HG02763 (cell line): Measurements from ENCODE around the gene LRRN3.
A peak's percentile ranks its signal among the peaks of the same experiment; 100 is the strongest.
"Not testable (repeated sequence)": the region's sequence is repeated elsewhere in the genome, so short reads cannot be mapped to it uniquely, and the experiment has no call there.

ENCODE experiments used
- ATAC-seq: cut with Tn5 transposase; IDR thresholded peaks from one replicate; pipeline ENCODE4 v1.9.1; 2021; ENCODE audit warnings: mild to moderate bottlenecking, moderate library complexity; ENCODE audit not compliant: unreplicated experiment

The LRRN3 gene

GRCh38 chr7:111090846-111091245 is at the start of gene LRRN3:
LRRN3 (plus strand) TSS chr7:111091127; CDS start chr7:111122773, 31,646 bp downstream.
- no peak for ATAC-seq

DNA sequence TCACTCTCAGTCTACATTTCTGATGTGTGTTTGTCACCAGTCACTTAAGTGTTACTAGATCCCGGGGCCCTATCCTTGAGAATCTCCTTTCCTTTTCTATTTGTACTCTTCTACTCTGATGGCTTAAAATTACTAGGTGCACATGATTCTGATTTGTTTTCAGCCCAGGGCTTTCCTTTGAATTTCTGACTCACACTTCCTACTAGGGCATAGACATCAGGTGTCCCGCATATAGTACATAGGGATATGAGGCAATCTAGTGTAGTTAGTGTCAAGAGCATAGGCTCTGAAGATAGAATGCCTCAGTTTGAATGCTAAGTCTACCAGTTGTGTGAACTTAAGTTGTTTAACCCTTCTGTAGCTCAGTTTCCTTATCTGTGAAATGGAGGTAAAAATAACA is 49.4 kb upstream of the LRRN3 start:
- no peak for ATAC-seq

DNA sequence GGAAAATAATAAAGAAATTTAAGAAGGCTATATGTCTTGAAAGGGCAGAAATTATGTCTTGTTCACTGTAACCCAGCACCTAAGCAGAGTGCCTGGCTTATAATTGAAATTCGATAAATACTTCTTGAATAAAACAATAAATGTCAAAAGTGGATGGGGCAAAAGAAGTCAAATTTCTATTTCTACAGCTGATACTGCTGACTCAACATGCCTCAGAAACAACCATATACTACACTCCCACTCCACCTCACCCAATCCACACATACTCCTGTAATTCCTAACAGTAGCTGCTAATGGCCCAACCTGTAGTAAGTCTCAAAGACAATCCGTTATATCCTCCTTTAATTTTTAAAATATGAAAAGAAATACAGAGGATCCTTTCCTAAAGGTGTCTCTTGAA is 48.1 kb upstream of the LRRN3 start:
- ATAC-seq, result no peak

- ATAC-seq, result peak; percentile 92
Observed at GRCh38 chr7:111043561-111043960, 47.4 kb upstream of the LRRN3 start.

DNA sequence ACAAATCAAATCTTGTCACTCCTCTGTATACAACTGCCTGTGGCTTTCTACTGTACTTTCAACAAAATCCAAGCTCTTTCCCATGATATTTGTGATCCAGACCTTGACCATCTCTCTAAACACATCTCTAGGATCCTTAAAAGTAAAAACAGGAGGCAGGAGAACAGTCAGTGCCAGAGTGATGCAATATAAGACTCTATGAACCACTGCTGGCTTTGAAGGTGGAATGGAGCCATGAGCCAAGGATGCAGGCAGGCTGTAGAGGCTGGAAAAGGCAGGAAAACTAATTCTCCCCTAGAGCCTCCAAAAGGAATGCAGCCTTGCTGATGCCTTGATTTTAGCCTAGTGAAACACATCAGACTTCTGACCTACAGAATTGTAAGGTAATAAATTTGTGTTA is 45.5 kb upstream of the LRRN3 start:
- no peak for ATAC-seq

GRCh38 chr7:111047595-111047994 is 43.3 kb upstream of the LRRN3 start:
- no peak for ATAC-seq

- no peak for ATAC-seq
Observed at GRCh38 chr7:111049971-111050680, 40.8 kb upstream of the LRRN3 start.

DNA sequence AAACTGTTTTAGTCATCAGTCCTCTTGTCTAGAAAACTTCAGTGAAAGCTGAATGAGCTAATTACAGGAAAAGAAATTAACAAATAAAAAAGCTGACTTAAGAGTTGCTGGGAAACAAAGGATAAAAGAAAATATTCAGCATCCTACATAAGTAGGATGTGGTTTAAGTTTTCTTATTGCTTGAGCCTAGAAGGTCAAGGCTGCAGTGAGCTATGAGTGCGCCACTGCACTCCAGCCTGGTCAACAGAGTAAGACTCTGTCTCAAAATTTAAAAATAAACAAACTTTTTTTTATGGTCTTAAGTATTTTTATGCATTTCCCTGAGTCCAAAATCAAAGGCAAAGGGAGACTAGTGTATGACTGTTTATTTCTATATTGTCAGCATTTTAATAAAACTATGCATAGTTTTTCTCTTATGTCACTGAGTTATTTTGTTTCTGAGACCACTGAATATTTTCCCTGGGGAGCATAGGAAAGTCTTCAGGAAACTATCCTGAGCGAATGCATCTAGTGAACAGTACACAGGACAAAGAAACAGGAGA is 40.0 kb upstream of the LRRN3 start:
- no peak for ATAC-seq

DNA sequence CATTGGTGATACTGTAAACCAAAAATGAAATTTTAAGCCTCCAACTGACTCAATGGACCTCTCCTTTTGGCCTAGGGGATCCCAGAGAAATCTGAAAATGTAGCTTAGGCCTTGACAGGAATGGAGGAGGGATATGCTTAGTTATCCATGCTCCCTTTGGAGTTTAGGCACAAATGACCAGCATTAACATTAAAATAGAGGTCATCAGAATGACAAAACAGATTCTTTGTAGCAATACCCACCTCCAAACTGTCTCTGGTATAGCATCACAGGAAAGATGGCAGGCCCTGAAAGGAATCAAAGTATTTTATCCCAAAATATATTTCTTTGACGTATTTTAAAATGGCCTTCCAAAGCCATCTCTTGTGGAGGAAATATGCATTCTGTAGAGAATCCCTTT is 39.1 kb upstream of the LRRN3 start:
- no peak for ATAC-seq

GRCh38 chr7:111053035-111053434 is 37.9 kb upstream of the LRRN3 start:
- ATAC-seq, result no peak

- no peak for ATAC-seq
Observed at GRCh38 chr7:111056371-111056770, 34.6 kb upstream of the LRRN3 start.

GRCh38 chr7:111057066-111057465 is 33.9 kb upstream of the LRRN3 start:
- no peak for ATAC-seq

DNA sequence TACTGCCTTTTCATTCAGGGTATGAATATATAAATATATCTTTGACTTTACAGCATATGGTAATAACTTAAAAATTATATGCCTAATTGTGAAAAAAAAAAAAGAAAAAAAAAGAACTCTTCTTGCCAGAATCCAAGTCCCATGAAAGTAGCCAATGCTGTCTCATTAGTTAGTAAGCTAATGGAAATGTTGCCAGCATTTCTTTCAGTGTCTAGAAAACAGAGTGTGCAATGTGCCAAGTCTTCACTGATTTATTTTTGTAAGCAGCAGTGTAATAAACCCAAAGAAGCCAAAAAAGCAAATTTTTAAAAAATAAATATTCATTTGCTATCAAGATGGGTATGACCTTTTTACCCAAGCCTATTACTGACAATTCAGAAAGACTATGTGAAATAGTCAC is 31.1 kb upstream of the LRRN3 start:
- ATAC-seq, result no peak

- ATAC-seq, result no peak
Observed at GRCh38 chr7:111063166-111063565, 27.8 kb upstream of the LRRN3 start.

DNA sequence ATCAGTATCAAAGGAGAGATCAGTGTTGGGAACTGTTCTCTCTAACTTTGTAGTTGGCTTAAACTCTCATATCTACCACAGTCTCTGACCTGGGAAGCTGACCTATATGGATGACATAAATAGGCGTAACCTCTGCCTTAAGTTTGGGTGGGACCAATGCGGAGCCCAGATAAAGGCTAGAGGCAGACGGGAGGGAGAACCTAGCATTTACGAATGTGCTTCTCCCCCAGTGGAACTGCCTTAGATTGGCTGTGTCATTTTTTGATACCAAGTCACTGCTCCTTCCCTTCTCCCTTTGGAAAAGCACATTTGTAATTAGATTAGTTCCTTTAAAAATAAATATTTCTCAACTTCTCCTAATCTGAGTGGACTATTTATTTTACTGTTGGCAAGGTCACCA is 23.7 kb upstream of the LRRN3 start:
- ATAC-seq, result no peak

DNA sequence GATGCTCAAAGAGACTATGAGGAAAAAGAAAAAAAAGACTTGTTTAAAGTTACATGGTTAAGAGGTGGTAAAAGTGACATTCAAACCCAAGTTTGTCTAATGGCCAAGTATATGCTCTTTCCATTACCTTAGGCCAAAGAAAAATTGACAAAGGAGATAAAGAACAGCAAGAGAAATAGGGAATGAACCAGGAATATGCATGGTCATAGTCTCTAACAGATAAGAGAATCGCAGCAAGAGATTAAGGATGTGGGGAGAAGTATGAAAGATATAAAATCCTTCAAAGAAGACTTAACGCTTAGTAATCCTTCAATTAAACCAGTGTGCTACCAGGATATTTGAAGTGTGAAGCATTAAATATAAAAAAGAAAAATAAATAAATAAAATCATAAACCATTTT is 23.2 kb upstream of the LRRN3 start:
- ATAC-seq, result no peak

DNA sequence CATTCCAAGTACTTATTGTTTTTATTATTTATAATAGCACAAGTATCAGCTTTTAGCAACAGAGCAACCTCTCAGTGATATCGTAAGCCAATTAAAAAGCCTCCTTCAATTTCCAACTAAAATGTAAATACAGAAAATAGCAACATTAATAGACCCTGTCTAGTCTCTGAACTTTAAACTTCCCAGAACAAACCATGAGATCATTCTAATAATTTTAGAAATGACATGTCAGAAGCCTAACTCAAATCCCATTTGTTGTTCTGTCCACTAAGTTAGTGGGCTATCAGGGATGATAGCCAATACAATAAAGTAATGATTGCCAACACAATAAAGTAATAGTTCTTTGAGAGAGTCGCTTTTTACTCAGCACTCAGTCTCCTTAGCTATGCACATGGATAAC is 22.3 kb upstream of the LRRN3 start:
- no peak for ATAC-seq

DNA sequence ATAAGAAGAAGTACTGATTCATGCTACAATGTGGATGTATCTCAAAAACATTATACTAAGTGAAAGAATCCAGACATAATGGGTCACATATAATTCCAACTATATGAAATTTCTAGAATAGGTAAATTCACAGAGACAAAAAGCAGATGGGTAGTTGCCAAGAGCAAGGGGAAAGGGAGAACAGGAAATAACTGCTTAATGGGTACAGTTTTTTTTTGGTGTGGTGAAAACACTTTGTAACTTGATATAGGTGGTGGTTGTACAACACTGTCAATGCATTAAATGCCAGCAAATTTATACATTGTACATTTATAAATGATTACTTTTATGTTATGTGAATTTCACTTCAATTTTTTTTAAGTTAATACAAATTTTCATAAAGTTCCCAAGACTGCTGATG is 19.4 kb upstream of the LRRN3 start:
- no peak for ATAC-seq

DNA sequence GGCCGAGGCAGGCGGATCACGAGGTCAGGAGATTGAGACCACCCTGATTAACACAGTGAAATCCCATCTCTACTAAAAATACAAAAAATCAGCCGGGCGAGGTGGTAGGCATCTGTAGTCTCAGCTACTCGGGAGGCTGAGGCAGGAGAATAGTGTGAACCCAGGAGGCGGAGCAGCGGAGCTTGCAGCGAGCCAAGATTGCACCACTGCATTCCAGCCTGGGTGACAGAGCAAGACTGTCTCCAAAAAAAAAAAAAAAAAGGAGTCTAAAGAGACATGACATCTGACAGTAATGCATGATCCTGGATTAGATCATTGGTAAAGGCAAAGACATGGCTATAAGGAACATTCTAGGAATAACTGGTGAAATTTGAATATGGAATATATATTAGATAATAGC is 18.3 kb upstream of the LRRN3 start:
- ATAC-seq, result not testable (repeated sequence)

- no peak for ATAC-seq
Observed at GRCh38 chr7:111074071-111074747, 16.7 kb upstream of the LRRN3 start.

DNA sequence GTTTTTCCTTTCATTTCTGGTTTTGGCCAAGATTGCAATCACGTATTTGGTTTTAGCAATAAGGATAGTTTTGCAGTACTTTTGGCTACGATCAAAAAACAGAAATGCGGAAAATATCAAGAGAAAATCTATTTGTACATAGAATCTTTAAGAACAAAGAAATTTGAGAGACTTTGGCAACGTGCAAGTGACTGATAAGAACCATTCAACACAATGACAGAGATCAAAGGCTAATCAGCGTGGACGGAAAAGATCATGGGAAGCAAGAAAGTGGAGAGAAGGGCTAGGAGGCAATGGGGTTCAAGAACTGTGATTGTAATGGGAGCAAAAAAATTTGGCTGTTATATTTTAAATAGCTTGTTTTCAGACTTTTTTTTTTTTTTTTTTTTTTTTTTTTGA is 16.2 kb upstream of the LRRN3 start:
- no peak for ATAC-seq

DNA sequence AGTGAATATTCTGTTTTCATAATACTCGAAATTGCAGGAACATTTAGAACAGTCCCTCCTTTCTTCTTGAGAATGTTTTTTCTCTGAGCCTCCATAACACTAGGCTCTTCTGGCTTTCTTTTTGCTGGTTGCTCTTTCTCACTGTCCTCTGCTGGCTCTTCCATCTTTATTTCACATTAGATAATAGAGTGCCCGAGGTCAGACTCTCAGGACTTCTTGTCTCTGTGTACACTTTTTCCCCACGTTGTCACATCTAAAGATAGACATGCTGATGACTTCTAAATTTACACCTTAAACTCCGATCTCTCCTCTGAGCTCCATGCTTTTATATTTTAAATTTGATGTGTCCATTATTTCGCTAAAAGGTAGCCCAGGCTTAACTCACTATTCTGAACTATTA is 15.4 kb upstream of the LRRN3 start:
- ATAC-seq, result no peak
